K562 (cell line): Measurements from ENCODE around the gene ANKRD65. TPM values are rescaled to one million over a fixed set of nuclear protein-coding genes. Genes with fewer than 3 reads are reported as not detected.

Source experiments
- E2F4 ChIP-seq: sonication (generic); formaldehyde crosslinking; IDR thresholded peaks from 2 replicates; pipeline ENCODE4 v1.8.0; 2022; ENCODE audit warnings: mild to moderate bottlenecking, low read depth, missing genetic modification reagents
- L3MBTL2 ChIP-seq: fragments of 450-650 bp; IDR thresholded peaks from 2 replicates; pipeline ENCODE4 v1.6.1; 2016; ENCODE audit warnings: mild to moderate bottlenecking, moderate library complexity
- SIX5 ChIP-seq, 2 experiments: IDR thresholded peaks; 2 replicates each; pipeline ENCODE4 v1.6.1; 2011; ENCODE audit warnings: low read length in 2 of 2, borderline replicate concordance in 1 of 2, low read depth in 1 of 2, mild to moderate bottlenecking in 1 of 2, moderate library complexity in 1 of 2; ENCODE audit not compliant: insufficient read depth in 1 of 2
- SREBF1 ChIP-seq: fragments of 150-350 bp; IDR thresholded peaks from 2 replicates; pipeline ENCODE4 v1.6.1; 2014; ENCODE audit warnings: antibody characterized with exemption, low read depth, low read length, borderline replicate concordance
- YY1 ChIP-seq, 3 experiments: IDR thresholded peaks; 2 replicates each; pipeline ENCODE4 v1.6.1; 2011; ENCODE audit warnings: low read length in 2 of 3, mild to moderate bottlenecking in 2 of 3, moderate library complexity in 2 of 3, borderline replicate concordance in 1 of 3, control low read depth in 1 of 3, low read depth in 1 of 3; ENCODE audit not compliant: insufficient read depth in 3 of 3, insufficient replicate concordance in 2 of 3, control insufficient read depth in 1 of 3, insufficient read length in 1 of 3; ENCODE audit errors: extremely low read depth in 1 of 3
- polyA plus RNA-seq, 8 experiments: library from polyadenylated mRNA; depleted of rRNA in 4 of 8; stranded (reverse) in 5 of 8; unstranded in 3 of 8; fragments of >200 nt; fragmentation: Nextera tagmentation in 2 of 8; fragmentation: Illumina TruSeq in 1 of 8; extraction: Ambion mirVana in 2 of 8; extraction: Trizol in 1 of 8; gene quantifications; 2 replicates each; pipeline versions ENCODE4 v1.2.1 to v1.2.3, GENCODE V29; 2011 to 2014; ENCODE audit warnings: inconsistent platforms in 1 of 8, missing spikeins in 1 of 8
- total RNA-seq, 7 experiments: library from RNA; depleted of rRNA in 6 of 7; stranded (reverse); fragments of >200 nt in 6 of 7; fragmentation: Illumina TruSeq in 2 of 7; extraction: Trizol in 2 of 7; gene quantifications; 2 replicates each; pipeline versions ENCODE4 v1.2.1 to v1.2.3, GENCODE V29; 2011 to 2021; ENCODE audit warnings: low replicate concordance in 1 of 7
- TF ChIP-seq, protein P1 (sequence below): fragments of 450-650 bp; IDR thresholded peaks from 2 replicates; pipeline ENCODE4 v1.6.1; 2016; ENCODE audit warnings: mild to moderate bottlenecking, moderate library complexity
- TF ChIP-seq, protein P2 (sequence below): conservative IDR thresholded peaks from 2 replicates; pipeline ENCODE4 v1.6.1; 2011; ENCODE audit warnings: low read depth, mild to moderate bottlenecking, low read length; ENCODE audit not compliant: control insufficient read depth
- TF ChIP-seq, protein P3 (sequence below): fragments of 450-650 bp; IDR thresholded peaks from 2 replicates; pipeline ENCODE4 v1.6.1; 2016; ENCODE audit warnings: antibody characterized with exemption

The ANKRD65 gene
- total and polyA plus RNA-seq, 9 of the 15 experiments (the other 6 are each of a cell fraction or from before 2014, with no cell fraction given) = not detected

DNA sequence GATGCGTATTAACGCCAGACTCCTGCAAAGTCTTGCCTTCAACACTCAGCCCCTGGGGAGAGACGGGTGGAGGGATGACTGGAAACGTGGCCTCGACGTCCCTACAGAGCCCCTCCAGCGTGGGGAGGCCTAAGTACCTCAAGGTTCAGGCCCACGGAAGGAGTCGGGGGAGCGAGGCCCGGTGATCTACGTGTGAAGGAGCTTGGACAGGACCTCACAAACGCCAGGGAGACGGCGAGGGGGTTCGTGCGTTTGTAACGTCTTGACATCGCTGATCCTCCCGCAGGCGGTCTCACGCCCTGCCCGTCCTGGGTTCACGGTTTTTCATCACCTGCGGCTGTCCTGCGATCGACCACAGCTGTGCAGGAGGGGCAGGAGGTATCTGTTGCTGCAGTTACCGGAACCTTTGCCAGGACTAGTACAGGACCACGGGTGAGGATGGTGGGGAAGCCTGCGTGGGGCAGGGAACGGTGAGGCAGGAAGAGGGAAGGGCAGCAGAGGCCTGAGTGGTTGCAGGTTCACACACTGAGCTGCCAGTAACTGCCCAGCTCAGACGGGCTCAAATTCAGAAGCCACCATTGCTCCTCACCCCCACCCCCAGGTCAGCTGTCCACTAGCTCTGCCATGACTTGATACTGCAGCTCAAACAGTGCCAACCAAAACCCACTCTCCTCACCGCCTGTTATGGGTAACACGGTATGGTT, 21.1 kb downstream of the ANKRD65 start (continued):
- TF ChIP-seq, protein P1, sequence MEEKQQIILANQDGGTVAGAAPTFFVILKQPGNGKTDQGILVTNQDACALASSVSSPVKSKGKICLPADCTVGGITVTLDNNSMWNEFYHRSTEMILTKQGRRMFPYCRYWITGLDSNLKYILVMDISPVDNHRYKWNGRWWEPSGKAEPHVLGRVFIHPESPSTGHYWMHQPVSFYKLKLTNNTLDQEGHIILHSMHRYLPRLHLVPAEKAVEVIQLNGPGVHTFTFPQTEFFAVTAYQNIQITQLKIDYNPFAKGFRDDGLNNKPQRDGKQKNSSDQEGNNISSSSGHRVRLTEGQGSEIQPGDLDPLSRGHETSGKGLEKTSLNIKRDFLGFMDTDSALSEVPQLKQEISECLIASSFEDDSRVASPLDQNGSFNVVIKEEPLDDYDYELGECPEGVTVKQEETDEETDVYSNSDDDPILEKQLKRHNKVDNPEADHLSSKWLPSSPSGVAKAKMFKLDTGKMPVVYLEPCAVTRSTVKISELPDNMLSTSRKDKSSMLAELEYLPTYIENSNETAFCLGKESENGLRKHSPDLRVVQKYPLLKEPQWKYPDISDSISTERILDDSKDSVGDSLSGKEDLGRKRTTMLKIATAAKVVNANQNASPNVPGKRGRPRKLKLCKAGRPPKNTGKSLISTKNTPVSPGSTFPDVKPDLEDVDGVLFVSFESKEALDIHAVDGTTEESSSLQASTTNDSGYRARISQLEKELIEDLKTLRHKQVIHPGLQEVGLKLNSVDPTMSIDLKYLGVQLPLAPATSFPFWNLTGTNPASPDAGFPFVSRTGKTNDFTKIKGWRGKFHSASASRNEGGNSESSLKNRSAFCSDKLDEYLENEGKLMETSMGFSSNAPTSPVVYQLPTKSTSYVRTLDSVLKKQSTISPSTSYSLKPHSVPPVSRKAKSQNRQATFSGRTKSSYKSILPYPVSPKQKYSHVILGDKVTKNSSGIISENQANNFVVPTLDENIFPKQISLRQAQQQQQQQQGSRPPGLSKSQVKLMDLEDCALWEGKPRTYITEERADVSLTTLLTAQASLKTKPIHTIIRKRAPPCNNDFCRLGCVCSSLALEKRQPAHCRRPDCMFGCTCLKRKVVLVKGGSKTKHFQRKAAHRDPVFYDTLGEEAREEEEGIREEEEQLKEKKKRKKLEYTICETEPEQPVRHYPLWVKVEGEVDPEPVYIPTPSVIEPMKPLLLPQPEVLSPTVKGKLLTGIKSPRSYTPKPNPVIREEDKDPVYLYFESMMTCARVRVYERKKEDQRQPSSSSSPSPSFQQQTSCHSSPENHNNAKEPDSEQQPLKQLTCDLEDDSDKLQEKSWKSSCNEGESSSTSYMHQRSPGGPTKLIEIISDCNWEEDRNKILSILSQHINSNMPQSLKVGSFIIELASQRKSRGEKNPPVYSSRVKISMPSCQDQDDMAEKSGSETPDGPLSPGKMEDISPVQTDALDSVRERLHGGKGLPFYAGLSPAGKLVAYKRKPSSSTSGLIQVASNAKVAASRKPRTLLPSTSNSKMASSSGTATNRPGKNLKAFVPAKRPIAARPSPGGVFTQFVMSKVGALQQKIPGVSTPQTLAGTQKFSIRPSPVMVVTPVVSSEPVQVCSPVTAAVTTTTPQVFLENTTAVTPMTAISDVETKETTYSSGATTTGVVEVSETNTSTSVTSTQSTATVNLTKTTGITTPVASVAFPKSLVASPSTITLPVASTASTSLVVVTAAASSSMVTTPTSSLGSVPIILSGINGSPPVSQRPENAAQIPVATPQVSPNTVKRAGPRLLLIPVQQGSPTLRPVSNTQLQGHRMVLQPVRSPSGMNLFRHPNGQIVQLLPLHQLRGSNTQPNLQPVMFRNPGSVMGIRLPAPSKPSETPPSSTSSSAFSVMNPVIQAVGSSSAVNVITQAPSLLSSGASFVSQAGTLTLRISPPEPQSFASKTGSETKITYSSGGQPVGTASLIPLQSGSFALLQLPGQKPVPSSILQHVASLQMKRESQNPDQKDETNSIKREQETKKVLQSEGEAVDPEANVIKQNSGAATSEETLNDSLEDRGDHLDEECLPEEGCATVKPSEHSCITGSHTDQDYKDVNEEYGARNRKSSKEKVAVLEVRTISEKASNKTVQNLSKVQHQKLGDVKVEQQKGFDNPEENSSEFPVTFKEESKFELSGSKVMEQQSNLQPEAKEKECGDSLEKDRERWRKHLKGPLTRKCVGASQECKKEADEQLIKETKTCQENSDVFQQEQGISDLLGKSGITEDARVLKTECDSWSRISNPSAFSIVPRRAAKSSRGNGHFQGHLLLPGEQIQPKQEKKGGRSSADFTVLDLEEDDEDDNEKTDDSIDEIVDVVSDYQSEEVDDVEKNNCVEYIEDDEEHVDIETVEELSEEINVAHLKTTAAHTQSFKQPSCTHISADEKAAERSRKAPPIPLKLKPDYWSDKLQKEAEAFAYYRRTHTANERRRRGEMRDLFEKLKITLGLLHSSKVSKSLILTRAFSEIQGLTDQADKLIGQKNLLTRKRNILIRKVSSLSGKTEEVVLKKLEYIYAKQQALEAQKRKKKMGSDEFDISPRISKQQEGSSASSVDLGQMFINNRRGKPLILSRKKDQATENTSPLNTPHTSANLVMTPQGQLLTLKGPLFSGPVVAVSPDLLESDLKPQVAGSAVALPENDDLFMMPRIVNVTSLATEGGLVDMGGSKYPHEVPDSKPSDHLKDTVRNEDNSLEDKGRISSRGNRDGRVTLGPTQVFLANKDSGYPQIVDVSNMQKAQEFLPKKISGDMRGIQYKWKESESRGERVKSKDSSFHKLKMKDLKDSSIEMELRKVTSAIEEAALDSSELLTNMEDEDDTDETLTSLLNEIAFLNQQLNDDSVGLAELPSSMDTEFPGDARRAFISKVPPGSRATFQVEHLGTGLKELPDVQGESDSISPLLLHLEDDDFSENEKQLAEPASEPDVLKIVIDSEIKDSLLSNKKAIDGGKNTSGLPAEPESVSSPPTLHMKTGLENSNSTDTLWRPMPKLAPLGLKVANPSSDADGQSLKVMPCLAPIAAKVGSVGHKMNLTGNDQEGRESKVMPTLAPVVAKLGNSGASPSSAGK = peak; percentile 64
- TF ChIP-seq, protein P2, sequence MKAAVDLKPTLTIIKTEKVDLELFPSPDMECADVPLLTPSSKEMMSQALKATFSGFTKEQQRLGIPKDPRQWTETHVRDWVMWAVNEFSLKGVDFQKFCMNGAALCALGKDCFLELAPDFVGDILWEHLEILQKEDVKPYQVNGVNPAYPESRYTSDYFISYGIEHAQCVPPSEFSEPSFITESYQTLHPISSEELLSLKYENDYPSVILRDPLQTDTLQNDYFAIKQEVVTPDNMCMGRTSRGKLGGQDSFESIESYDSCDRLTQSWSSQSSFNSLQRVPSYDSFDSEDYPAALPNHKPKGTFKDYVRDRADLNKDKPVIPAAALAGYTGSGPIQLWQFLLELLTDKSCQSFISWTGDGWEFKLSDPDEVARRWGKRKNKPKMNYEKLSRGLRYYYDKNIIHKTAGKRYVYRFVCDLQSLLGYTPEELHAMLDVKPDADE = 0 out of 2 replicates have a peak, but pooled peaks have one; percentile 28
- TF ChIP-seq E2F4 (CRISPR knock-in tag) = 0 out of 2 replicates have a peak, but pooled peaks have one; percentile 36
- no peak for TF ChIP-seq L3MBTL2
- TF ChIP-seq YY1 (IDR thresholded peaks at IDR 0.05; ENCODE audit: borderline replicate concordance in 1 of 3, control insufficient read depth in 1 of 3, extremely low read depth in 1 of 3, insufficient read depth in 3 of 3, insufficient read length in 1 of 3, insufficient replicate concordance in 2 of 3, low read depth in 1 of 3, low read length in 2 of 3) = peak in 2 of 3 experiments; percentile 13 to 20
- TF ChIP-seq SREBF1 = no peak
- TF ChIP-seq, protein P3, sequence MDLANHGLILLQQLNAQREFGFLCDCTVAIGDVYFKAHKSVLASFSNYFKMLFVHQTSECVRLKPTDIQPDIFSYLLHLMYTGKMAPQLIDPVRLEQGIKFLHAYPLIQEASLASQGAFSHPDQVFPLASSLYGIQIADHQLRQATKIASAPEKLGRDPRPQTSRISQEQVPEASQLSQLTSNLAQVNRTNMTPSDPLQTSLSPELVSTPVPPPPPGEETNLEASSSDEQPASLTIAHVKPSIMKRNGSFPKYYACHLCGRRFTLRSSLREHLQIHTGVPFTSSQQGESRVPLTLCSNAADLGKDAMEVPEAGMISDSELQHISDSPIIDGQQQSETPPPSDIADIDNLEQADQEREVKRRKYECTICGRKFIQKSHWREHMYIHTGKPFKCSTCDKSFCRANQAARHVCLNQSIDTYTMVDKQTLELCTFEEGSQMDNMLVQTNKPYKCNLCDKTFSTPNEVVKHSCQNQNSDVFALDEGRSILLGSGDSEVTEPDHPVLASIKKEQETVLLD = peak; percentile 10; the same call in 1 of the 2 replicates
- no peak for TF ChIP-seq SIX5 (IDR thresholded peaks at IDR 0.05; ENCODE audit: borderline replicate concordance in 1 of 2, insufficient read depth in 1 of 2, low read depth in 1 of 2, low read length in 2 of 2)
